Hematopoietic multipotent progenitor cell treated with erythropoietin and hydrocortisone succinate and interleukin-3 and kit ligand, for 4 days (in vitro differentiated cells): ENCODE results near the gene C5AR1.
A peak's percentile ranks its signal among the peaks of the same experiment; 100 is the strongest.
"Not testable (repeated sequence)": the region's sequence is repeated elsewhere in the genome, so short reads cannot be mapped to it uniquely, and the experiment has no call there.

Experiments used
- DNase-seq: peaks from one replicate; pipeline ENCODE4 v3.0.0-alpha.2; 2015

Gene C5AR1

GRCh38 chr19:47309608-47310007 is at the start of gene C5AR1:
Gene C5AR1, plus strand, starts transcription at chr19:47309861. Its CDS starts 35 bp downstream, at chr19:47309896.
- DNase-seq = no peak

- no peak for DNase-seq
Measured at GRCh38 chr19:47260476-47260875, 49.2 kb upstream of the C5AR1 start.

- peak; percentile 89 for DNase-seq
Measured at GRCh38 chr19:47261946-47262793, 47.5 kb upstream of the C5AR1 start.

- DNase-seq = no peak
Measured at GRCh38 chr19:47264629-47265028, 45.0 kb upstream of the C5AR1 start.

- no peak for DNase-seq
Measured at GRCh38 chr19:47266401-47266941, 43.2 kb upstream of the C5AR1 start.

GRCh38 chr19:47267350-47267759 is 42.3 kb upstream of the C5AR1 start:
- DNase-seq = no peak

- no peak for DNase-seq
Measured at GRCh38 chr19:47268028-47268427, 41.6 kb upstream of the C5AR1 start.

- no peak for DNase-seq
Measured at GRCh38 chr19:47269596-47269995, 40.1 kb upstream of the C5AR1 start.

GRCh38 chr19:47270408-47270807 is 39.3 kb upstream of the C5AR1 start:
- DNase-seq = no peak

GRCh38 chr19:47271949-47272348 is 37.7 kb upstream of the C5AR1 start:
- no peak for DNase-seq

GRCh38 chr19:47272448-47273312 is 37.0 kb upstream of the C5AR1 start:
- peak; percentile 82 for DNase-seq

- peak; percentile 98 for DNase-seq
Measured at GRCh38 chr19:47273313-47274070, 36.2 kb upstream of the C5AR1 start.

- peak; percentile 97 for DNase-seq
Measured at GRCh38 chr19:47274071-47274890, 35.4 kb upstream of the C5AR1 start, which contains the start of gene INAFM1. Gene INAFM1, plus strand, starts transcription at chr19:47274885. Its CDS starts 35 bp downstream, at chr19:47274920.

- no peak for DNase-seq
Measured at GRCh38 chr19:47274891-47275761, 34.5 kb upstream of the C5AR1 start.

GRCh38 chr19:47275791-47276461 is 33.7 kb upstream of the C5AR1 start:
- DNase-seq = no peak

GRCh38 chr19:47276513-47276912 is 33.1 kb upstream of the C5AR1 start:
- not testable (repeated sequence) for DNase-seq

GRCh38 chr19:47280183-47280797 is 29.4 kb upstream of the C5AR1 start:
- peak; percentile 61 for DNase-seq

GRCh38 chr19:47283405-47284059 is 26.1 kb upstream of the C5AR1 start:
- DNase-seq = no peak

- peak; percentile 80 for DNase-seq
Measured at GRCh38 chr19:47284324-47284899, 25.2 kb upstream of the C5AR1 start.
